Lung (tissue), 12 donors: Measurements from ENCODE around the gene CBARP. TPM values are rescaled to one million over a fixed set of nuclear protein-coding genes. Genes with fewer than 3 reads are reported as not detected.

Experiments used
- ATAC-seq: fragments of 200-7000 bp; cut with Tn5 transposase; one replicate; pipeline ENCODE4 v1.9.1; 2020; ENCODE audit warnings: moderate number of reproducible peaks; ENCODE audit not compliant: insufficient read depth, low FRiP score
- DNase-seq, 3 donors: peaks; one replicate each; pipeline ENCODE4 v3.0.0-alpha.2; 2013 to 2017
- H3K27ac ChIP-seq, 2 donors: one replicate each; pipeline ENCODE4 v1.5.1; 2013; ENCODE audit warnings: mild to moderate bottlenecking in 2 of 2, moderate library complexity in 2 of 2, control low read depth in 1 of 2, inconsistent platforms in 1 of 2, low read depth in 1 of 2, low read length in 1 of 2
- H3K27me3 ChIP-seq, 3 donors: one replicate each; pipeline ENCODE4 v1.5.1; 2013; ENCODE audit warnings: low read length in 2 of 3; ENCODE audit not compliant: control insufficient read depth in 3 of 3, insufficient read depth in 3 of 3
- H3K36me3 ChIP-seq, 4 donors: one replicate each; pipeline ENCODE4 v1.5.1; 2013; ENCODE audit warnings: low read length in 4 of 4, mild to moderate bottlenecking in 1 of 4, moderate library complexity in 1 of 4; ENCODE audit not compliant: control insufficient read depth in 4 of 4, insufficient read depth in 4 of 4
- H3K4me1 ChIP-seq, 5 donors: one replicate each; pipeline ENCODE4 v1.5.1; 2013; ENCODE audit warnings: low read length in 5 of 5, mild to moderate bottlenecking in 2 of 5, moderate library complexity in 1 of 5; ENCODE audit not compliant: control insufficient read depth in 5 of 5, insufficient read depth in 5 of 5
- H3K4me3 ChIP-seq: one replicate; pipeline ENCODE4 v1.5.1; 2013; ENCODE audit warnings: mild to moderate bottlenecking, control low read depth, moderate library complexity
- H3K9ac ChIP-seq, 2 donors: one replicate each; pipeline ENCODE4 v1.5.1; 2013; ENCODE audit warnings: low read length in 2 of 2, control low read depth in 1 of 2; ENCODE audit not compliant: insufficient read depth in 1 of 2
- H3K9me3 ChIP-seq, 4 donors: one replicate each; pipeline ENCODE4 v1.5.1; 2013; ENCODE audit warnings: low read length in 3 of 4, mild to moderate bottlenecking in 1 of 4, moderate library complexity in 1 of 4; ENCODE audit not compliant: control insufficient read depth in 4 of 4, insufficient read depth in 3 of 4
- WGBS, 2 donors: extraction: QIAGEN DNeasy Blood & Tissue Kit; methylation state at CpG; one replicate each; pipeline ENCODE4 v1.1.7; 2013; 5-methylcytosine and 5-hydroxymethylcytosine counted together
- polyA plus RNA-seq, 2 donors: library from polyadenylated mRNA; stranded (reverse); fragments of 200-250 nt; gene quantifications; one replicate each; pipeline ENCODE4 v1.2.1, GENCODE V29; 2013
- total RNA-seq, 2 donors: library from RNA; depleted of rRNA in 1 of 2; stranded (reverse); fragments of >200 nt in 1 of 2; gene quantifications; one replicate each; pipeline ENCODE4 v1.2.1, GENCODE V29; 2014 to 2021
- TF ChIP-seq, protein P1 (sequence below): IDR thresholded peaks from 2 replicates; pipeline ENCODE4 v1.5.1; 2012; ENCODE audit warnings: mild to moderate bottlenecking; ENCODE audit errors: control extremely low read depth, extremely low read depth
- donor health status: control.
- donor health status: control.
- donor health status: Bipolar disorder and iron deficiency.
- donor health status: healthy.
- donor health status: DM: yes; HTN: yes; CAD: no.

The CBARP gene
- total and polyA plus RNA-seq, 4 donors: 0.23 to 0.83 (median 0.59) TPM

GRCh38 chr19:1241417-1242095 lies 3.8 kb upstream of the CBARP start, which contains the start of gene ATP5F1D:
TSS of gene ATP5F1D (plus strand) at chr19:1241751. CDS start at chr19:1241851, 100 bp downstream.
- Histone ChIP-seq H3K9ac (peak within 1 kb of the TSS in 1 of 2 donors; percentile 49), H3K4me3 (peak within 1 kb of the TSS; percentile 93), H3K9me3 (no peaks in the 10 kb centered on the region), H3K27me3 (no peaks in the 10 kb centered on the region), H3K27ac (peak within 1 kb of the TSS; percentile 88 to 94), H3K36me3 (peaks cover 0 to 4% (median 0%) of the 10 kb centered on the region in 4 donors), H3K4me1 (peaks cover 0 to 47% (median 30%) of the 10 kb centered on the region in 5 donors)
- DNase-seq: peak; percentile 94 to 97 (median 95)
- 1% methylated on average over 64 to 79 of the region's 79 CpGs for WGBS, 2 donors
- ATAC-seq: peak; percentile 76
- TF ChIP-seq, protein P1, sequence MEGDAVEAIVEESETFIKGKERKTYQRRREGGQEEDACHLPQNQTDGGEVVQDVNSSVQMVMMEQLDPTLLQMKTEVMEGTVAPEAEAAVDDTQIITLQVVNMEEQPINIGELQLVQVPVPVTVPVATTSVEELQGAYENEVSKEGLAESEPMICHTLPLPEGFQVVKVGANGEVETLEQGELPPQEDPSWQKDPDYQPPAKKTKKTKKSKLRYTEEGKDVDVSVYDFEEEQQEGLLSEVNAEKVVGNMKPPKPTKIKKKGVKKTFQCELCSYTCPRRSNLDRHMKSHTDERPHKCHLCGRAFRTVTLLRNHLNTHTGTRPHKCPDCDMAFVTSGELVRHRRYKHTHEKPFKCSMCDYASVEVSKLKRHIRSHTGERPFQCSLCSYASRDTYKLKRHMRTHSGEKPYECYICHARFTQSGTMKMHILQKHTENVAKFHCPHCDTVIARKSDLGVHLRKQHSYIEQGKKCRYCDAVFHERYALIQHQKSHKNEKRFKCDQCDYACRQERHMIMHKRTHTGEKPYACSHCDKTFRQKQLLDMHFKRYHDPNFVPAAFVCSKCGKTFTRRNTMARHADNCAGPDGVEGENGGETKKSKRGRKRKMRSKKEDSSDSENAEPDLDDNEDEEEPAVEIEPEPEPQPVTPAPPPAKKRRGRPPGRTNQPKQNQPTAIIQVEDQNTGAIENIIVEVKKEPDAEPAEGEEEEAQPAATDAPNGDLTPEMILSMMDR: no peak

- 59 to 61% methylated on average over 15 of the region's 15 CpGs for WGBS, 2 donors
- H3K36me3 ChIP-seq: peaks cover 0 to 4% (median 0%) of the 10 kb centered on the region in 4 donors
- H3K27ac ChIP-seq: no peak overlapping the region
- no peak overlapping the region for H3K9ac ChIP-seq
- TF ChIP-seq, protein P1: no peak
- no peak overlapping the region for H3K4me3 ChIP-seq
- peaks cover 0 to 47% (median 24%) of the 10 kb centered on the region in 5 donors for H3K4me1 ChIP-seq
- peak in 1 of 3 donors; percentile 11 for DNase-seq
- no peak for ATAC-seq
- no peaks in the 10 kb centered on the region for H3K27me3 ChIP-seq
- H3K9me3 ChIP-seq: no peaks in the 10 kb centered on the region
These were observed 3.1 kb upstream of the CBARP start for GRCh38 chr19:1240925-1241324.

DNA sequence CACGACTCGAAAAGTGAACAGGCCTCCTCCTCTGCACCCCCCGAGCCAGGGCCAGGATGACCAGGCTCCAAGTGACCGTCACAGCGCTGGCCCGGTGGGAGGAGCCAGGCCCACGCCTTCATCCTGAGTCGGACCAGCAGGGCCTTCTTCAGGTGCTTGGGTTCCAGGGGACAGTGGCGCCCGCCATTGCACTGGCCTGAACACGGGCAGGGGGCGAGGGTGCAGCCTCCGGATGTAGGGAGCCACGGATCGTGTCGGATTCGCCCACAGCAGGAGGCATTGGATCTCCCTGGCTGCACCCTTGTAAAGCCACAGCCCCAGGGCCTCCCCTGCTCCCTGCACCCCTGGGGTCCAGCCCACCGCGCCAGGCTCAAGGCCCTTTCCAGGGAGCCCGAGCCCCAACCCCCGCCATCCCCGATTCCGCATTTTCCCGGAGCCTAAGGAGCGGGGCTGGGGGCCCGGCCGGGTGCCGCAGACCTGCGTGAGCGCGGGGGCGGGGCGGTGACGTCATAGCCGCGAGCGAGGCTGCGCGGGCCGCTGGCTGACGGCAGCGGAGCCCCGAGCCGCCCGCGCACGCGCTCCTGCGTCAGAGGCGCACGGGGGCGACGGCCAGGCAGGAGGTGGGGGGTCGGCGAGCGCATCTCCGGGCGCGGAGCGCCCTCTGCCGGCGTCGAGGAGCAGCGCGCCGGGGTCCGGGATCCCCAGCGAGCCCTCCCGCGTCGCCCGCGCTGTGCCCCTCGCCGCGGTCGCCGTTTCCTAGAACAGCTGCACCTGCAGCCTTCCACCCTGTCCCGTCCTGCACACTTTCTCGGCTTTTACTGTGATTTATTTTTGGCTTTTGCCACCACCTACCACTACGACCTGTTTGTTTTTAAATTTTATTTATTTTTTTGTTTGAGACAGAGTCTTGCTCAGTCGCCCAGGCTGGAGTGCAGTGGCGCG lies 2.3 kb upstream of the CBARP start:
- no peak overlapping the region for H3K4me3 ChIP-seq

More for the DNA sequence above, 2.3 kb upstream of the CBARP start:
- TF ChIP-seq, protein P1: peak; percentile 79
- no peak overlapping the region for H3K9ac ChIP-seq
- no peaks in the 10 kb centered on the region for H3K9me3 ChIP-seq
- no peaks in the 10 kb centered on the region for H3K27me3 ChIP-seq
- ATAC-seq: no peak
- H3K4me1 ChIP-seq: peaks cover 0 to 43% (median 22%) of the 10 kb centered on the region in 5 donors
- peaks cover 0 to 4% (median 0%) of the 10 kb centered on the region in 4 donors for H3K36me3 ChIP-seq
- peak; percentile 90 to 95 (median 92) for DNase-seq
- peak overlapping the region; percentile 70 to 80 for H3K27ac ChIP-seq
- 11 to 14% methylated on average over 64 to 84 of the region's 84 CpGs for WGBS, 2 donors
